Heart right ventricle (tissue), 16 donors: Measurements from ENCODE around the gene ITGAL. TPM values are rescaled to one million over a fixed set of nuclear protein-coding genes. Genes with fewer than 3 reads are reported as not detected.

Experiments
- ATAC-seq, 8 donors: fragments of 200-7000 bp; cut with Tn5 transposase; one replicate each; pipeline ENCODE4 v1.9.1; 2020; ENCODE audit warnings: mild to moderate bottlenecking in 8 of 8, moderate library complexity in 8 of 8, moderate number of reproducible peaks in 1 of 8
- DNase-seq, 2 donors: peaks; one replicate each; pipeline ENCODE4 v3.0.0-alpha.2; 2020
- H3K27ac ChIP-seq, 10 donors: fragments of 200-600 bp; sonication (generic) in 2 of 10; one replicate each; pipeline versions ENCODE4 v1.5.0 to v1.8.0; 2020 to 2022; ENCODE audit warnings: mild to moderate bottlenecking in 3 of 10
- H3K27me3 ChIP-seq, 7 donors: fragments of 200-600 bp; one replicate each; pipeline ENCODE4 v1.8.0; 2021 to 2022; ENCODE audit warnings: mild to moderate bottlenecking in 2 of 7
- H3K36me3 ChIP-seq, 9 donors: fragments of 200-600 bp; sonication (generic) in 1 of 9; one replicate each; pipeline versions ENCODE4 v1.5.0 to v1.8.0; 2020 to 2022; ENCODE audit warnings: mild to moderate bottlenecking in 2 of 9
- H3K4me1 ChIP-seq, 9 donors: fragments of 200-600 bp; sonication (generic) in 1 of 9; one replicate each; pipeline versions ENCODE4 v1.5.0 to v1.8.0; 2020 to 2022; ENCODE audit warnings: mild to moderate bottlenecking in 4 of 9
- H3K4me3 ChIP-seq, 10 donors: fragments of 200-600 bp; sonication (generic) in 2 of 10; one replicate each; pipeline versions ENCODE4 v1.5.0 to v1.8.0; 2020 to 2022; ENCODE audit warnings: mild to moderate bottlenecking in 7 of 10, moderate library complexity in 2 of 10
- H3K9me3 ChIP-seq, 11 donors: fragments of 200-600 bp in 10 of 11; sonication (generic) in 2 of 11; one replicate each; pipeline versions ENCODE4 v1.5.0 to v1.8.0; 2013 to 2022; ENCODE audit warnings: mild to moderate bottlenecking in 2 of 11, control low read depth in 1 of 11, moderate library complexity in 1 of 11
- CTCF ChIP-seq, 9 donors: fragments of 200-600 bp; sonication (generic) in 2 of 9; IDR thresholded peaks; one replicate each; pipeline versions ENCODE4 v1.5.0 to v1.8.0; 2021 to 2022; ENCODE audit warnings: antibody characterized with exemption in 9 of 9, mild to moderate bottlenecking in 5 of 9, moderate library complexity in 1 of 9
- WGBS, 2 donors: extraction: QIAGEN DNeasy Blood & Tissue Kit; methylation state at CpG; one replicate each; pipeline ENCODE4 v1.1.7; 2013; ENCODE audit warnings: inconsistent platforms in 1 of 2; 5-methylcytosine and 5-hydroxymethylcytosine counted together
- intact Hi-C, 10 donors: fragments of 100-400 bp; cut with DNase I; formaldehyde crosslinking; loops; one replicate each; pipeline versions ENCODE4 v1.11.1 to v1.14.2; 2022
- polyA plus RNA-seq, 2 donors: library from polyadenylated mRNA; stranded (reverse); fragments of 200-250 nt; gene quantifications; one replicate each; pipeline ENCODE4 v1.2.3, GENCODE V29; 2013
- total RNA-seq, 10 donors: library from RNA; stranded (reverse); fragmentation: NEBNext Ultra II Directional in 3 of 10; extraction: Animal tissue kit (Norgen Biotek cat#: 25700) in 3 of 10; gene quantifications; one replicate each; pipeline versions ENCODE4 v1.2.1 to v1.2.4, GENCODE V29; 2021 to 2023
- donor health status: Arrhythmogenic right ventricular cardiomyopathy.
- donor health status: ischemic (EF 13 %, LVEDD 7.1; RV severe dilation, severe dysfunction).
- donor health status: healthy with polysubstance abuse.
- donor health status: DM: no; HTN: yes; CAD: no.
- donor health status: DM: no; HTN: no; CAD: no.
- donor health status: ischemic (EF 25% LVEDD 6.9; RV normal size, moderate dysfunction).
- donor health status: ischemic (EF 25% LVEDD 5.7; RV mildly dilated, moderate dysfunction).
- donor health status: healthy.
- donor health status: DM: yes; HTN: yes; CAD: no.
- donor health status: Ischemic cardiomyopathy.
- donor health status: ischemic (EF 35%, LVEDD 5.7; RV mildly dilated, moderate dysfunction).
- donor health status: nonischemic (EF 11% LVEDD 7.7; RV severe dilation, severe dysfunction).
- donor health status: DM: yes; HTN: yes; CAD: no.
- donor health status: PGD.
- donor health status: ischemic (EF 29% LVEDD 5.4; RV normal size, mild dysfunction).
- donor health status: nonischemic (EF 23%, LVEDD 6.1; RV moderate dilation, normal function).

The ITGAL gene
- total and polyA plus RNA-seq, 12 donors: 0.52 to 18.2 (median 1.6) TPM

- no peaks in the 10 kb centered on the region for H3K9me3 ChIP-seq
- no peak for DNase-seq
- H3K4me1 ChIP-seq: no peaks in the 10 kb centered on the region
- no peak overlapping the region for H3K27ac ChIP-seq
- H3K27me3 ChIP-seq: no peaks in the 10 kb centered on the region
- 72 to 75% methylated on average over 6 of the region's 6 CpGs for WGBS, 2 donors
- H3K4me3 ChIP-seq: no peak overlapping the region
- TF ChIP-seq CTCF (IDR thresholded peaks at IDR 0.05): no peak
- peaks cover 0 to 83% (median 0%) of the 10 kb centered on the region in 9 donors for H3K36me3 ChIP-seq
- ATAC-seq: no peak
- intact Hi-C loops: no loop called here
Measured at GRCh38 chr16:30503403-30504296, 31.1 kb downstream of the ITGAL start.

- H3K4me1 ChIP-seq: no peaks in the 10 kb centered on the region
- WGBS, 2 donors: 67 to 70% methylated on average over 4 of the region's 4 CpGs
- H3K36me3 ChIP-seq: peaks cover 0 to 91% (median 0%) of the 10 kb centered on the region in 9 donors
- H3K4me3 ChIP-seq: no peak overlapping the region
- DNase-seq: no peak
- no peak overlapping the region for H3K27ac ChIP-seq
- intact Hi-C loops: no loop called here
- ATAC-seq: no peak
- H3K27me3 ChIP-seq: no peaks in the 10 kb centered on the region
- TF ChIP-seq CTCF (IDR thresholded peaks at IDR 0.05): no peak
- no peaks in the 10 kb centered on the region for H3K9me3 ChIP-seq
Measured at GRCh38 chr16:30509081-30509765, 36.7 kb downstream of the ITGAL start.

- H3K36me3 ChIP-seq: peaks cover 0 to 91% (median 0%) of the 10 kb centered on the region in 9 donors
- WGBS, 2 donors: 56 to 57% methylated on average over 4 of the region's 4 CpGs
Measured at GRCh38 chr16:30510376-30510938, 37.9 kb downstream of the ITGAL start.

More at GRCh38 chr16:30510376-30510938, 37.9 kb downstream of the ITGAL start:
- Histone ChIP-seq H3K27ac (no peak overlapping the region), H3K27me3 (no peaks in the 10 kb centered on the region), H3K9me3 (no peaks in the 10 kb centered on the region), H3K4me3 (no peak overlapping the region), H3K4me1 (no peaks in the 10 kb centered on the region)
- no peak for TF ChIP-seq CTCF (IDR thresholded peaks at IDR 0.05)
- DNase-seq: no peak
- intact Hi-C loops: no loop called here
- no peak for ATAC-seq
